Astrocyte (in vitro differentiated cells and primary cell): Measurements from ENCODE around the gene PLEKHM3.

ENCODE experiments used
- EZH2 ChIP-seq: IDR thresholded peaks from 2 replicates; pipeline ENCODE4 v1.6.1; 2012; ENCODE audit warnings: mild to moderate bottlenecking, low read length, inconsistent platforms; ENCODE audit not compliant: insufficient read depth
- TF ChIP-seq, protein P1 (sequence below): IDR thresholded peaks from 2 replicates; pipeline ENCODE4 v1.5.1; 2011; ENCODE audit warnings: low read depth, mild to moderate bottlenecking, inconsistent platforms, low read length, moderate library complexity; ENCODE audit not compliant: insufficient read depth

DNA sequence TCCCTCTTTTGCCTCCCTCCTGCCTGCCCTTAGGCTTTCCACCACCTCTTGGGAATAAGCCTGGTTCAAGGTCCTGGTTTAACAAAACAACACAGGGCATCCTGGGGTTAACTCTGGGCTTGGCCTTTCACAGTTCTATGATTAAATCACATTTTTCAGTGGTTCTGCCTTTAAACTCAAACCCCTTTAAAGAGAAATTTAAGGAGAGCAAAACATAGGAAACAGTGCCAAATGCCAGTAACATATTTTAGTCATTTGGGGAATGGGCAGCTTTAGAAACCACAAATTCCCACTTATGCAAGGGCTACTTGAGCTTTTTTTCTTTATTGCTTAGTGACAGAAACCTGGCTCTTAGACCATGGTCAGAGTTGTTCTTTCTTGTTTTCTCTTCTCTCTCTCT is 143.4 kb downstream of the PLEKHM3 start:
- TF ChIP-seq, protein P1, sequence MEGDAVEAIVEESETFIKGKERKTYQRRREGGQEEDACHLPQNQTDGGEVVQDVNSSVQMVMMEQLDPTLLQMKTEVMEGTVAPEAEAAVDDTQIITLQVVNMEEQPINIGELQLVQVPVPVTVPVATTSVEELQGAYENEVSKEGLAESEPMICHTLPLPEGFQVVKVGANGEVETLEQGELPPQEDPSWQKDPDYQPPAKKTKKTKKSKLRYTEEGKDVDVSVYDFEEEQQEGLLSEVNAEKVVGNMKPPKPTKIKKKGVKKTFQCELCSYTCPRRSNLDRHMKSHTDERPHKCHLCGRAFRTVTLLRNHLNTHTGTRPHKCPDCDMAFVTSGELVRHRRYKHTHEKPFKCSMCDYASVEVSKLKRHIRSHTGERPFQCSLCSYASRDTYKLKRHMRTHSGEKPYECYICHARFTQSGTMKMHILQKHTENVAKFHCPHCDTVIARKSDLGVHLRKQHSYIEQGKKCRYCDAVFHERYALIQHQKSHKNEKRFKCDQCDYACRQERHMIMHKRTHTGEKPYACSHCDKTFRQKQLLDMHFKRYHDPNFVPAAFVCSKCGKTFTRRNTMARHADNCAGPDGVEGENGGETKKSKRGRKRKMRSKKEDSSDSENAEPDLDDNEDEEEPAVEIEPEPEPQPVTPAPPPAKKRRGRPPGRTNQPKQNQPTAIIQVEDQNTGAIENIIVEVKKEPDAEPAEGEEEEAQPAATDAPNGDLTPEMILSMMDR = no peak
- TF ChIP-seq EZH2 = no peak
